K562 (cell line): ENCODE measurements around the gene PPP1R3E. TPM values are rescaled to one million over a fixed set of nuclear protein-coding genes. Genes with fewer than 3 reads are reported as not detected.

ENCODE experiments used
- ARHGAP35 ChIP-seq: fragments of 450-650 bp; IDR thresholded peaks from 2 replicates; pipeline ENCODE4 v1.6.1; 2018; ENCODE audit not compliant: partially characterized antibody
- LEF1 ChIP-seq: fragments of 450-650 bp; IDR thresholded peaks from 2 replicates; pipeline ENCODE4 v1.6.1; 2016; ENCODE audit warnings: mild to moderate bottlenecking
- MXI1 ChIP-seq: IDR thresholded peaks from 2 replicates; pipeline ENCODE4 v1.6.1; 2011; ENCODE audit warnings: low read depth, mild to moderate bottlenecking, improper control_type of control experiment, low read length
- PTRF ChIP-seq: fragments of 450-650 bp; IDR thresholded peaks from 2 replicates; pipeline ENCODE4 v1.6.1; 2016; ENCODE audit warnings: mild to moderate bottlenecking, missing genetic modification characterization, missing compliant biosample characterization
- TEAD1 ChIP-seq, 2 experiments: fragments of 450-650 bp in 1 of 2; sonication (generic) in 1 of 2; formaldehyde crosslinking; IDR thresholded peaks; 2 replicates each; pipeline versions ENCODE4 v1.4.0 to v1.8.0; 2020 to 2022; ENCODE audit warnings: mild to moderate bottlenecking in 2 of 2, missing genetic modification reagents in 1 of 2
- XRCC4 ChIP-seq: IDR thresholded peaks from one replicate; pipeline ENCODE4 v1.6.1; 2011; ENCODE audit not compliant: insufficient read depth, insufficient read length; ENCODE audit errors: extremely low read depth
- ZNF354B ChIP-seq: fragments of 250-450 bp; sonication (Bioruptor Pico); IDR thresholded peaks from 2 replicates; pipeline ENCODE4 v1.4.0; 2020
- ZNF551 ChIP-seq: fragments of 250-450 bp; sonication (Bioruptor Pico); IDR thresholded peaks from 2 replicates; pipeline ENCODE4 v1.5.0; 2021; ENCODE audit warnings: mild to moderate bottlenecking, moderate library complexity
- ZNF561 ChIP-seq: fragments of 450-650 bp; formaldehyde crosslinking; conservative IDR thresholded peaks from 2 replicates; pipeline ENCODE4 v1.4.0; 2020; ENCODE audit warnings: mild to moderate bottlenecking, moderate library complexity
- polyA plus RNA-seq, 8 experiments: library from polyadenylated mRNA; depleted of rRNA in 4 of 8; stranded (reverse) in 5 of 8; unstranded in 3 of 8; fragments of >200 nt; fragmentation: Nextera tagmentation in 2 of 8; fragmentation: Illumina TruSeq in 1 of 8; extraction: Ambion mirVana in 2 of 8; extraction: Trizol in 1 of 8; gene quantifications; 2 replicates each; pipeline versions ENCODE4 v1.2.1 to v1.2.3, GENCODE V29; 2011 to 2014; ENCODE audit warnings: inconsistent platforms in 1 of 8, missing spikeins in 1 of 8
- total RNA-seq, 7 experiments: library from RNA; depleted of rRNA in 6 of 7; stranded (reverse); fragments of >200 nt in 6 of 7; fragmentation: Illumina TruSeq in 2 of 7; extraction: Trizol in 2 of 7; gene quantifications; 2 replicates each; pipeline versions ENCODE4 v1.2.1 to v1.2.3, GENCODE V29; 2011 to 2021; ENCODE audit warnings: low replicate concordance in 1 of 7
- TF ChIP-seq, protein P1 (sequence below): fragments of 450-650 bp; IDR thresholded peaks from 2 replicates; pipeline ENCODE4 v1.7.1; 2018; ENCODE audit warnings: mild to moderate bottlenecking, low read depth; ENCODE audit not compliant: partially characterized antibody
- TF ChIP-seq, protein P2 (sequence below), 2 experiments: fragments of 450-650 bp; IDR thresholded peaks; 2 replicates each; pipeline ENCODE4 v1.6.1; 2018; ENCODE audit warnings: mild to moderate bottlenecking in 2 of 2, low read depth in 1 of 2; ENCODE audit not compliant: partially characterized antibody in 2 of 2
- TF ChIP-seq, protein P3 (sequence below), 2 experiments: IDR thresholded peaks; 2 replicates each; pipeline ENCODE4 v1.6.1; 2011; ENCODE audit warnings: borderline replicate concordance in 1 of 2, control low read depth in 1 of 2, low read depth in 1 of 2, low read length in 1 of 2, mild to moderate bottlenecking in 1 of 2, mixed read lengths in 1 of 2, moderate library complexity in 1 of 2; ENCODE audit not compliant: insufficient read depth in 1 of 2, insufficient read length in 1 of 2, poor library complexity in 1 of 2, severe bottlenecking in 1 of 2; ENCODE audit errors: extremely low read depth in 1 of 2
- TF ChIP-seq, protein P4 (sequence below), 2 experiments: IDR thresholded peaks; 2 replicates each; pipeline ENCODE4 v1.6.1; 2012; ENCODE audit warnings: improper control_type of control experiment in 2 of 2, low read depth in 2 of 2, low read length in 2 of 2, borderline replicate concordance in 1 of 2

The PPP1R3E gene
- total and polyA plus RNA-seq, 9 of the 15 experiments (the other 6 are each of a cell fraction or from before 2014, with no cell fraction given), result 3.2 to 18.4 (median 7.6) TPM

GRCh38 chr14:23302290-23303225 is at the start of gene PPP1R3E (continued):
- TF ChIP-seq, protein P1, sequence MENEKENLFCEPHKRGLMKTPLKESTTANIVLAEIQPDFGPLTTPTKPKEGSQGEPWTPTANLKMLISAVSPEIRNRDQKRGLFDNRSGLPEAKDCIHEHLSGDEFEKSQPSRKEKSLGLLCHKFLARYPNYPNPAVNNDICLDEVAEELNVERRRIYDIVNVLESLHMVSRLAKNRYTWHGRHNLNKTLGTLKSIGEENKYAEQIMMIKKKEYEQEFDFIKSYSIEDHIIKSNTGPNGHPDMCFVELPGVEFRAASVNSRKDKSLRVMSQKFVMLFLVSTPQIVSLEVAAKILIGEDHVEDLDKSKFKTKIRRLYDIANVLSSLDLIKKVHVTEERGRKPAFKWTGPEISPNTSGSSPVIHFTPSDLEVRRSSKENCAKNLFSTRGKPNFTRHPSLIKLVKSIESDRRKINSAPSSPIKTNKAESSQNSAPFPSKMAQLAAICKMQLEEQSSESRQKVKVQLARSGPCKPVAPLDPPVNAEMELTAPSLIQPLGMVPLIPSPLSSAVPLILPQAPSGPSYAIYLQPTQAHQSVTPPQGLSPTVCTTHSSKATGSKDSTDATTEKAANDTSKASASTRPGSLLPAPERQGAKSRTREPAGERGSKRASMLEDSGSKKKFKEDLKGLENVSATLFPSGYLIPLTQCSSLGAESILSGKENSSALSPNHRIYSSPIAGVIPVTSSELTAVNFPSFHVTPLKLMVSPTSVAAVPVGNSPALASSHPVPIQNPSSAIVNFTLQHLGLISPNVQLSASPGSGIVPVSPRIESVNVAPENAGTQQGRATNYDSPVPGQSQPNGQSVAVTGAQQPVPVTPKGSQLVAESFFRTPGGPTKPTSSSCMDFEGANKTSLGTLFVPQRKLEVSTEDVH, result no peak
- TF ChIP-seq ZNF551 (CRISPR knock-in tag), result no peak
- TF ChIP-seq MXI1, result no peak
- TF ChIP-seq, protein P2, sequence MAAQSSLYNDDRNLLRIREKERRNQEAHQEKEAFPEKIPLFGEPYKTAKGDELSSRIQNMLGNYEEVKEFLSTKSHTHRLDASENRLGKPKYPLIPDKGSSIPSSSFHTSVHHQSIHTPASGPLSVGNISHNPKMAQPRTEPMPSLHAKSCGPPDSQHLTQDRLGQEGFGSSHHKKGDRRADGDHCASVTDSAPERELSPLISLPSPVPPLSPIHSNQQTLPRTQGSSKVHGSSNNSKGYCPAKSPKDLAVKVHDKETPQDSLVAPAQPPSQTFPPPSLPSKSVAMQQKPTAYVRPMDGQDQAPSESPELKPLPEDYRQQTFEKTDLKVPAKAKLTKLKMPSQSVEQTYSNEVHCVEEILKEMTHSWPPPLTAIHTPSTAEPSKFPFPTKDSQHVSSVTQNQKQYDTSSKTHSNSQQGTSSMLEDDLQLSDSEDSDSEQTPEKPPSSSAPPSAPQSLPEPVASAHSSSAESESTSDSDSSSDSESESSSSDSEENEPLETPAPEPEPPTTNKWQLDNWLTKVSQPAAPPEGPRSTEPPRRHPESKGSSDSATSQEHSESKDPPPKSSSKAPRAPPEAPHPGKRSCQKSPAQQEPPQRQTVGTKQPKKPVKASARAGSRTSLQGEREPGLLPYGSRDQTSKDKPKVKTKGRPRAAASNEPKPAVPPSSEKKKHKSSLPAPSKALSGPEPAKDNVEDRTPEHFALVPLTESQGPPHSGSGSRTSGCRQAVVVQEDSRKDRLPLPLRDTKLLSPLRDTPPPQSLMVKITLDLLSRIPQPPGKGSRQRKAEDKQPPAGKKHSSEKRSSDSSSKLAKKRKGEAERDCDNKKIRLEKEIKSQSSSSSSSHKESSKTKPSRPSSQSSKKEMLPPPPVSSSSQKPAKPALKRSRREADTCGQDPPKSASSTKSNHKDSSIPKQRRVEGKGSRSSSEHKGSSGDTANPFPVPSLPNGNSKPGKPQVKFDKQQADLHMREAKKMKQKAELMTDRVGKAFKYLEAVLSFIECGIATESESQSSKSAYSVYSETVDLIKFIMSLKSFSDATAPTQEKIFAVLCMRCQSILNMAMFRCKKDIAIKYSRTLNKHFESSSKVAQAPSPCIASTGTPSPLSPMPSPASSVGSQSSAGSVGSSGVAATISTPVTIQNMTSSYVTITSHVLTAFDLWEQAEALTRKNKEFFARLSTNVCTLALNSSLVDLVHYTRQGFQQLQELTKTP (IDR thresholded peaks at IDR 0.05; ENCODE audit: low read depth in 1 of 2, partially characterized antibody in 2 of 2), result no peak
- TF ChIP-seq, protein P3, sequence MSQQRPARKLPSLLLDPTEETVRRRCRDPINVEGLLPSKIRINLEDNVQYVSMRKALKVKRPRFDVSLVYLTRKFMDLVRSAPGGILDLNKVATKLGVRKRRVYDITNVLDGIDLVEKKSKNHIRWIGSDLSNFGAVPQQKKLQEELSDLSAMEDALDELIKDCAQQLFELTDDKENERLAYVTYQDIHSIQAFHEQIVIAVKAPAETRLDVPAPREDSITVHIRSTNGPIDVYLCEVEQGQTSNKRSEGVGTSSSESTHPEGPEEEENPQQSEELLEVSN (IDR thresholded peaks at IDR 0.05; ENCODE audit: borderline replicate concordance in 1 of 2, extremely low read depth in 1 of 2, insufficient read depth in 1 of 2, insufficient read length in 1 of 2, low read depth in 1 of 2, low read length in 1 of 2, poor library complexity in 1 of 2, severe bottlenecking in 1 of 2), result peak; percentile 82 to 94
- no peak for TF ChIP-seq ARHGAP35
- TF ChIP-seq, protein P4, sequence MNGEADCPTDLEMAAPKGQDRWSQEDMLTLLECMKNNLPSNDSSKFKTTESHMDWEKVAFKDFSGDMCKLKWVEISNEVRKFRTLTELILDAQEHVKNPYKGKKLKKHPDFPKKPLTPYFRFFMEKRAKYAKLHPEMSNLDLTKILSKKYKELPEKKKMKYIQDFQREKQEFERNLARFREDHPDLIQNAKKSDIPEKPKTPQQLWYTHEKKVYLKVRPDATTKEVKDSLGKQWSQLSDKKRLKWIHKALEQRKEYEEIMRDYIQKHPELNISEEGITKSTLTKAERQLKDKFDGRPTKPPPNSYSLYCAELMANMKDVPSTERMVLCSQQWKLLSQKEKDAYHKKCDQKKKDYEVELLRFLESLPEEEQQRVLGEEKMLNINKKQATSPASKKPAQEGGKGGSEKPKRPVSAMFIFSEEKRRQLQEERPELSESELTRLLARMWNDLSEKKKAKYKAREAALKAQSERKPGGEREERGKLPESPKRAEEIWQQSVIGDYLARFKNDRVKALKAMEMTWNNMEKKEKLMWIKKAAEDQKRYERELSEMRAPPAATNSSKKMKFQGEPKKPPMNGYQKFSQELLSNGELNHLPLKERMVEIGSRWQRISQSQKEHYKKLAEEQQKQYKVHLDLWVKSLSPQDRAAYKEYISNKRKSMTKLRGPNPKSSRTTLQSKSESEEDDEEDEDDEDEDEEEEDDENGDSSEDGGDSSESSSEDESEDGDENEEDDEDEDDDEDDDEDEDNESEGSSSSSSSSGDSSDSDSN (IDR thresholded peaks at IDR 0.05; ENCODE audit: borderline replicate concordance in 1 of 2, low read depth in 2 of 2, low read length in 2 of 2), result peak in 1 of 2 experiments; percentile 48; a peak in 2 of 4 replicates
- TF ChIP-seq ZNF561 (CRISPR knock-in tag), result no peak
- no peak for TF ChIP-seq XRCC4
- TF ChIP-seq LEF1, result no peak
- no peak for TF ChIP-seq ZNF354B (CRISPR knock-in tag)
- no peak for TF ChIP-seq PTRF
- TF ChIP-seq TEAD1 (CRISPR knock-in tag; IDR thresholded peaks at IDR 0.05), result no peak
